Measurements from ENCODE around the gene ANGEL2. TPM values are rescaled to one million over a fixed set of nuclear protein-coding genes. Genes with fewer than 3 reads are reported as not detected.

ANGEL2 gene
- total RNA-seq, 1 experiment from 2014 or later, result 25.5 TPM

GRCh38 chr1:212990276-212990675, 25.4 kb downstream of the ANGEL2 start:
- Histone ChIP-seq H3K36me3 (ENCODE audit: control insufficient read depth in 1 of 2, insufficient read depth in 2 of 2, low read length in 2 of 2) (peaks cover 0 to 8% of the 10 kb centered on the region in 2 experiments; a peak in 2 of 4 replicates), H3K9me2 (ENCODE audit: insufficient read depth) (no peaks in the 10 kb centered on the region), H3K79me2 (ENCODE audit: insufficient read depth, low read length) (no peaks in the 10 kb centered on the region), H3K4me3 (replicated peaks in 1 of 2; ENCODE audit: low read depth in 1 of 2, low read length in 2 of 2) (no peak overlapping the region), H3K4me1 (ENCODE audit: control insufficient read depth in 1 of 2, insufficient read depth in 2 of 2, low read length in 2 of 2) (peaks cover 0 to 8% of the 10 kb centered on the region in 2 experiments; a peak in 2 of 4 replicates), H2AFZ (ENCODE audit: low read depth, low read length, poor library complexity, severe bottlenecking) (no peak overlapping the region), H3K9me3 (ENCODE audit: control insufficient read depth in 1 of 2, insufficient read depth in 1 of 2, low read depth in 1 of 2, low read length in 2 of 2) (no peaks in the 10 kb centered on the region), H3K27ac (ENCODE audit: low read depth, low read length) (no peak overlapping the region), H3K9ac (ENCODE audit: low read length) (no peak overlapping the region), H4K20me1 (ENCODE audit: insufficient read depth) (no peaks in the 10 kb centered on the region), H3K27me3 (ENCODE audit: insufficient read depth, low read length) (no peaks in the 10 kb centered on the region), H3K4me2 (ENCODE audit: low read length) (no peak overlapping the region)
- no peak for DNase-seq (ENCODE audit: low read depth, low spot score)
- ATAC-seq, result no peak
- no TSS peak for BruUV-seq (replicated peaks)
- intact Hi-C loops (cut with micrococcal nuclease), result loop anchor here (10.0 kb wide), 1 partner anchor 915 kb away; no protein-coding TSS in a partner anchor
- no peak for TF ChIP-seq EZH2 (IDR thresholded peaks at IDR 0.05)
- no peak for TF ChIP-seq MAX (IDR thresholded peaks at IDR 0.05)
- TF ChIP-seq ZFX (IDR thresholded peaks at IDR 0.05), result no peak
- no peak for TF ChIP-seq POLR2A (IDR thresholded peaks at IDR 0.05; ENCODE audit: borderline replicate concordance, extremely low read depth, insufficient read depth, insufficient read length)
- TF ChIP-seq POLR2AphosphoS5 (IDR thresholded peaks at IDR 0.05; ENCODE audit: low read depth, low read length), result no peak
- TF ChIP-seq SP1 (IDR thresholded peaks at IDR 0.05; ENCODE audit: low read depth), result no peak
- POLR2A ChIA-PET, result no interaction called here
- RAD21 ChIA-PET (ENCODE audit: low non-redundant PET in 1 of 2, low total read pairs in 2 of 2, uncharacterized antibody in 2 of 2, unreplicated experiment in 2 of 2), result no interaction called here
- CTCF ChIA-PET, result interaction anchor here (1.0 kb wide), 1 partner anchor 325 kb away, joined by 3 read pairs; no protein-coding TSS in a partner anchor

- Histone ChIP-seq H3K27me3 (ENCODE audit: insufficient read depth, low read length) (no peaks in the 10 kb centered on the region), H3K9me2 (ENCODE audit: insufficient read depth) (no peaks in the 10 kb centered on the region), H3K9me3 (ENCODE audit: control insufficient read depth in 1 of 2, insufficient read depth in 1 of 2, low read depth in 1 of 2, low read length in 2 of 2) (no peaks in the 10 kb centered on the region), H3K4me3 (replicated peaks in 1 of 2; ENCODE audit: low read depth in 1 of 2, low read length in 2 of 2) (no peak overlapping the region), H3K9ac (ENCODE audit: low read length) (no peak overlapping the region), H3K4me2 (ENCODE audit: low read length) (no peak overlapping the region), H3K4me1 (ENCODE audit: control insufficient read depth in 1 of 2, insufficient read depth in 2 of 2, low read length in 2 of 2) (peaks cover 0 to 8% of the 10 kb centered on the region in 2 experiments; a peak in 2 of 4 replicates), H3K36me3 (ENCODE audit: control insufficient read depth in 1 of 2, insufficient read depth in 2 of 2, low read length in 2 of 2) (peaks cover 0 to 2% of the 10 kb centered on the region in 2 experiments; a peak in 1 of 4 replicates), H2AFZ (ENCODE audit: low read depth, low read length, poor library complexity, severe bottlenecking) (no peak overlapping the region), H3K79me2 (ENCODE audit: insufficient read depth, low read length) (no peaks in the 10 kb centered on the region), H4K20me1 (ENCODE audit: insufficient read depth) (no peaks in the 10 kb centered on the region), H3K27ac (ENCODE audit: low read depth, low read length) (no peak overlapping the region)
- no peak for DNase-seq (ENCODE audit: low read depth, low spot score)
- no peak for ATAC-seq
- POLR2A ChIA-PET, result no interaction called here
- TF ChIP-seq FOSL1 (IDR thresholded peaks at IDR 0.05; ENCODE audit: low read depth) (peak; percentile 32), POLR2A (IDR thresholded peaks at IDR 0.05; ENCODE audit: borderline replicate concordance, extremely low read depth, insufficient read depth, insufficient read length) (no peak)
- BruUV-seq (replicated peaks), result no TSS peak
- RAD21 ChIA-PET (ENCODE audit: low non-redundant PET in 1 of 2, low total read pairs in 2 of 2, uncharacterized antibody in 2 of 2, unreplicated experiment in 2 of 2), result no interaction called here
- CTCF ChIA-PET, result no interaction called here
- intact Hi-C loops (cut with micrococcal nuclease), result no loop called here
Measured at GRCh38 chr1:212987702-212988322, 27.9 kb downstream of the ANGEL2 start.

Measured in HCT116 (cell line).